ENCODE measurements around the gene MYH13. TPM values are rescaled to one million over a fixed set of nuclear protein-coding genes. Genes with fewer than 3 reads are reported as not detected.
A peak's percentile ranks its signal among the peaks of the same experiment; 100 is the strongest.

Gene MYH13
- total RNA-seq, 4 donors from 2014 or later, result not detected

DNA sequence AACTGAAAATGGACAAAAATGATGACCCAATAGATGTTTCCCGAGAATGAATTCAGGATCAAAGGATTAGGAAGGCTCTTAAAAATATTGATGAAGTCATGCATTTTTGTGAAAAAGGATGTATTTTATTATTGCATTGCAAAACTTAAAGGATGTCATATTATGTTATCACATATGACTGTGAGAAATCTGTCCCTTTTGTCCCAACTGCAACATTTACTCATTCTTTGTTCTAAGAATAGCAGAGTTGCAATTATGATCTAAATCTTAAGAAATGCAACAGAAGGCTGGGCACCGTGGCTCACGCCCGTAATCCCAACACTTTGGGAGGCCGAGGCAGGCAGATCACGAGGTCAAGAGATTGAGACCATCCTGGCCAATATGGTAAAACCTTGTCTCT is 13.1 kb upstream of the MYH13 start:
- intact Hi-C loops (cut with DNase I), result no loop called here
- peaks cover 0 to 5% (median 0%) of the 10 kb centered on the region in 4 donors for H3K9me3 ChIP-seq
- H3K27me3 ChIP-seq, result peaks cover 0 to 17% (median 0%) of the 10 kb centered on the region in 4 donors
- no peak for DNase-seq (ENCODE audit: extremely low spot score)
- H3K4me1 ChIP-seq, result no peaks in the 10 kb centered on the region
- H3K4me3 ChIP-seq, result no peak overlapping the region
- TF ChIP-seq, protein P1, sequence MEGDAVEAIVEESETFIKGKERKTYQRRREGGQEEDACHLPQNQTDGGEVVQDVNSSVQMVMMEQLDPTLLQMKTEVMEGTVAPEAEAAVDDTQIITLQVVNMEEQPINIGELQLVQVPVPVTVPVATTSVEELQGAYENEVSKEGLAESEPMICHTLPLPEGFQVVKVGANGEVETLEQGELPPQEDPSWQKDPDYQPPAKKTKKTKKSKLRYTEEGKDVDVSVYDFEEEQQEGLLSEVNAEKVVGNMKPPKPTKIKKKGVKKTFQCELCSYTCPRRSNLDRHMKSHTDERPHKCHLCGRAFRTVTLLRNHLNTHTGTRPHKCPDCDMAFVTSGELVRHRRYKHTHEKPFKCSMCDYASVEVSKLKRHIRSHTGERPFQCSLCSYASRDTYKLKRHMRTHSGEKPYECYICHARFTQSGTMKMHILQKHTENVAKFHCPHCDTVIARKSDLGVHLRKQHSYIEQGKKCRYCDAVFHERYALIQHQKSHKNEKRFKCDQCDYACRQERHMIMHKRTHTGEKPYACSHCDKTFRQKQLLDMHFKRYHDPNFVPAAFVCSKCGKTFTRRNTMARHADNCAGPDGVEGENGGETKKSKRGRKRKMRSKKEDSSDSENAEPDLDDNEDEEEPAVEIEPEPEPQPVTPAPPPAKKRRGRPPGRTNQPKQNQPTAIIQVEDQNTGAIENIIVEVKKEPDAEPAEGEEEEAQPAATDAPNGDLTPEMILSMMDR (IDR thresholded peaks at IDR 0.05), result no peak
- no peak for TF ChIP-seq POLR2A (IDR thresholded peaks at IDR 0.05; ENCODE audit: low read depth)
- no peak for TF ChIP-seq EP300 (IDR thresholded peaks at IDR 0.05)
- TF ChIP-seq POLR2AphosphoS5 (IDR thresholded peaks at IDR 0.05), result no peak
- H3K27ac ChIP-seq (replicated peaks in 1 of 4), result no peak overlapping the region
- no peaks in the 10 kb centered on the region for H3K36me3 ChIP-seq
- WGBS, result 54% methylated on average over 6 of the region's 6 CpGs

GRCh38 chr17:10384175-10384574 is 11.4 kb upstream of the MYH13 start:
- H3K4me1 ChIP-seq, result no peaks in the 10 kb centered on the region
- H3K27ac ChIP-seq (replicated peaks in 1 of 4), result no peak overlapping the region
- 20% methylated on average over 8 of the region's 8 CpGs for WGBS
- H3K4me3 ChIP-seq, result no peak overlapping the region
- intact Hi-C loops (cut with DNase I), result no loop called here
- no peaks in the 10 kb centered on the region for H3K36me3 ChIP-seq
- peaks cover 0 to 16% (median 0%) of the 10 kb centered on the region in 4 donors for H3K27me3 ChIP-seq
- peak; percentile 50 for DNase-seq (ENCODE audit: extremely low spot score)
- peaks cover 0 to 5% (median 0%) of the 10 kb centered on the region in 4 donors for H3K9me3 ChIP-seq
- TF ChIP-seq POLR2A (IDR thresholded peaks at IDR 0.05; ENCODE audit: low read depth) (no peak), POLR2AphosphoS5 (IDR thresholded peaks at IDR 0.05) (no peak), EP300 (IDR thresholded peaks at IDR 0.05) (no peak)
- TF ChIP-seq, protein P1 (IDR thresholded peaks at IDR 0.05), result no peak

DNA sequence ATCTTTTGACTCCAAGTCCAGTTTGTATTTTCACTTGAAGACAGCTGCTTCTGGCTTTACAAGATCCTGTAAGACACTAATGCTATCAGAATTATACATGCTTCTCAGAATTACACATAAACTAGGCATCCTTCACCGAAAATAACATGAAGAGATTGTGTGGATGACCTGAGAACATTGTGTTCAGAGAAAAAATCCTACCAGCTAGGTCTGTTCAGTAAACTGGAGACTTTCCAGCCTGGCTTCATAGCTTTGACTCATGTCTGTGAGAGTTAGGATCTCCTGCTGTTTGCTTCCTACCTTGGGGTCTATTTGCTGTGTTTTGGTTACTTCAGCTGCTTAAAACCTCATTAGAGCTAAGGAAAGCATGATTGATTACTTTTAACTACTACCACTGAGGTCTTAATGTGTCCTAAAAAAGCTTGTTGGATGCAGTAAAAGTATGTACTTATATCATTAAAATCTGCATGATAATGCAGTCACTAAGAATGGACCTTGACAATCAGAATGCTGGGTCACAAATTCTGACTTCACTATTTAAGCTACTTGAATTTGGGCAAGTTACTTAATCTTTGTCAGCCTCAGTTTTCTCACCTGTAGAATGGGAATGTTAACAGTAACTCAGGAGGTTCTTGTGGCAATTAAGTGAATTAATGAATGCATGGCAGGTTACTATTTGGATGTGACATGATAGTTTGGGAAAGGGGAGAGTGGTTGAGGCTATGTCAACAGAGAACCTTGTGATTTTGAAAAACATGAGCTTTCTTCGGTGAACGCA is 8.0 kb upstream of the MYH13 start:
- Histone ChIP-seq H3K36me3 (no peaks in the 10 kb centered on the region), H3K9me3 (no peaks in the 10 kb centered on the region), H3K4me3 (no peak overlapping the region), H3K27me3 (peaks cover 0 to 10% (median 0%) of the 10 kb centered on the region in 4 donors), H3K4me1 (no peaks in the 10 kb centered on the region), H3K27ac (replicated peaks in 1 of 4) (no peak overlapping the region)
- intact Hi-C loops (cut with DNase I), result no loop called here
- peak; percentile 55 for DNase-seq (ENCODE audit: extremely low spot score)
- WGBS, result 69% methylated on average over 3 of the region's 3 CpGs
- TF ChIP-seq POLR2A (IDR thresholded peaks at IDR 0.05; ENCODE audit: low read depth), result no peak
- no peak for TF ChIP-seq EP300 (IDR thresholded peaks at IDR 0.05)
- TF ChIP-seq, protein P1 (IDR thresholded peaks at IDR 0.05), result no peak
- TF ChIP-seq POLR2AphosphoS5 (IDR thresholded peaks at IDR 0.05), result no peak

DNA sequence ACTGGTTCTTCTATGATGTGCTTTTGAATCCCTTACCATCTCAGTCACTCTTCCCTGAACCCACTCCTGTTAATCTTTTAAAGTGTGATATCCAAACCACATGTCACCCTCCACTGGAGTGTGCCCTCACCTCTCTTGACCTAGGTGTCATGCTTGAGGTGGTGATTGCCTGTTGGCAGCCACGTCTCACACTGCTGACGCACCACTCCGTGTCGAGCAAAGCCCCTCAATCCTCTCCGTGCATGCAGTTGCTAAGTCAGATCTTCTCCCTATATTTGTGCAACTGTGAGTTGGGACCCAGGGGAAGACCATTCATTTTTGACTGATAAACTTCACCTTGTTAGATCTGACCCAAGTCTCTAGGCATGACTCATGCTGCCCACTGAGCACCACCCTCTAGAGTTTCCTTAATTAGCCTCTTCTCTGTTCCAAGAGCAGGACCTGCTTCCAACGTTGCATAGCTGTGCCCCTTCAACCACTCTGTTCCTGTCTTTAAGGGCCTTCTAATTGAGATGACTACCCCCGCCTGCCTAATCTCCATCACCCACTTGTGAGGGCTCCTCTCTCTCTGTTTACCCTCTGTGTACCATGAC is 2.7 kb downstream of the MYH13 start:
- intact Hi-C loops (cut with DNase I), result no loop called here
- Histone ChIP-seq H3K4me3 (no peak overlapping the region), H3K9me3 (no peaks in the 10 kb centered on the region), H3K4me1 (no peaks in the 10 kb centered on the region), H3K36me3 (no peaks in the 10 kb centered on the region), H3K27ac (replicated peaks in 1 of 4) (no peak overlapping the region), H3K27me3 (no peaks in the 10 kb centered on the region)
- no peak for DNase-seq (ENCODE audit: extremely low spot score)
- 77% methylated on average over 7 of the region's 7 CpGs for WGBS
- TF ChIP-seq POLR2AphosphoS5 (IDR thresholded peaks at IDR 0.05) (no peak), EP300 (IDR thresholded peaks at IDR 0.05) (no peak), POLR2A (IDR thresholded peaks at IDR 0.05; ENCODE audit: low read depth) (no peak)
- TF ChIP-seq, protein P1 (IDR thresholded peaks at IDR 0.05), result no peak
